SW480 (cell line): ENCODE measurements around the gene PAQR4.

ENCODE experiments used
- DNase-seq: peaks from one replicate; pipeline ENCODE4 v3.0.0-alpha.2; 2016; ENCODE audit warnings: low spot score

Gene PAQR4

GRCh38 chr16:3007059-3007956, 38.2 kb downstream of the PAQR4 start:
- no peak for DNase-seq

- DNase-seq: no peak
Measured at GRCh38 chr16:3007957-3008689, 39.0 kb downstream of the PAQR4 start.

GRCh38 chr16:3008690-3009037, 39.5 kb downstream of the PAQR4 start:
- DNase-seq: no peak

- no peak for DNase-seq
Measured at GRCh38 chr16:3009568-3010390, 40.6 kb downstream of the PAQR4 start.

GRCh38 chr16:3010510-3010909, 41.4 kb downstream of the PAQR4 start:
- DNase-seq: no peak

- no peak for DNase-seq
Measured at GRCh38 chr16:3012246-3012645, 43.1 kb downstream of the PAQR4 start.

GRCh38 chr16:3012828-3013420, 43.8 kb downstream of the PAQR4 start, which contains the start of gene CLDN9:
TSS of gene CLDN9 (plus strand) at chr16:3012923. CDS start at chr16:3013363, 440 bp downstream.
- peak; percentile 75 for DNase-seq

- DNase-seq: no peak
Measured at GRCh38 chr16:3013491-3013951, 44.4 kb downstream of the PAQR4 start.

- DNase-seq: no peak
Measured at GRCh38 chr16:3013998-3014690, 45.0 kb downstream of the PAQR4 start.

- no peak for DNase-seq
Measured at GRCh38 chr16:3014971-3015370, 45.8 kb downstream of the PAQR4 start.

- no peak for DNase-seq
Measured at GRCh38 chr16:3015865-3016521, 46.8 kb downstream of the PAQR4 start.

- DNase-seq: no peak
Measured at GRCh38 chr16:3017344-3017743, 48.2 kb downstream of the PAQR4 start.

- DNase-seq: no peak
Measured at GRCh38 chr16:3017794-3018506, 48.8 kb downstream of the PAQR4 start, which contains the start of gene CLDN6. TSS of gene CLDN6 (minus strand) at chr16:3018183. CDS start at chr16:3016021, 2,162 bp downstream.

- no peak for DNase-seq
Measured at GRCh38 chr16:3019594-3020246, 50.6 kb downstream of the PAQR4 start.

GRCh38 chr16:3020247-3020603, 51.1 kb downstream of the PAQR4 start, which contains the start of gene TNFRSF12A:
TSS of gene TNFRSF12A (plus strand) at chr16:3020368. CDS start at chr16:3020398, 30 bp downstream.
- peak; percentile 71 for DNase-seq

GRCh38 chr16:3020604-3021448, 51.7 kb downstream of the PAQR4 start:
- peak; percentile 93 for DNase-seq

- peak; percentile 87 for DNase-seq
Measured at GRCh38 chr16:3021449-3022207, 52.5 kb downstream of the PAQR4 start.
